ENCODE results near the gene ATP5PO. TPM values are rescaled to one million over a fixed set of nuclear protein-coding genes. Genes with fewer than 3 reads are reported as not detected.

ATP5PO gene
- total RNA-seq, 1 experiment from 2014 or later: 254 TPM

DNA sequence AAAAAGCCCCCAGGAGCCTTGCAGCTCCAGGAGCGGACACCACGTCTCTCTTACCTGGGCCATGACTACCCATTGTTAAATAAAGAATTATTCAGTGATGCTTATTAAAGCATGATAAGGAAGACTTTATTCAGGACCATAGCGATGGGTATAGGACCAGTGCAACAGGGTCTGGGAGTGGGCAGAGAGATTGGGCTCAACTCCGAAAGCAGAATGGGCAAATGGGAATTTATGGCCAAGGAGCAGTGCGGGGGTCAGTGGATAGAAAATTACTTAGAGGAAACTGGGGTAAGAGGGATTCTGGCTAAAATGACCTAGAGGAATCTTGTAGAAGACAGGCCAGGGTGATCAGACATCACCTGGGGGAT lies 580 bp upstream of the ATP5PO start:
- no peak for TF ChIP-seq EZH2 (IDR thresholded peaks at IDR 0.05; ENCODE audit: borderline replicate concordance, low read depth, low read length, poor library complexity, severe bottlenecking)
- TF ChIP-seq, protein P1, sequence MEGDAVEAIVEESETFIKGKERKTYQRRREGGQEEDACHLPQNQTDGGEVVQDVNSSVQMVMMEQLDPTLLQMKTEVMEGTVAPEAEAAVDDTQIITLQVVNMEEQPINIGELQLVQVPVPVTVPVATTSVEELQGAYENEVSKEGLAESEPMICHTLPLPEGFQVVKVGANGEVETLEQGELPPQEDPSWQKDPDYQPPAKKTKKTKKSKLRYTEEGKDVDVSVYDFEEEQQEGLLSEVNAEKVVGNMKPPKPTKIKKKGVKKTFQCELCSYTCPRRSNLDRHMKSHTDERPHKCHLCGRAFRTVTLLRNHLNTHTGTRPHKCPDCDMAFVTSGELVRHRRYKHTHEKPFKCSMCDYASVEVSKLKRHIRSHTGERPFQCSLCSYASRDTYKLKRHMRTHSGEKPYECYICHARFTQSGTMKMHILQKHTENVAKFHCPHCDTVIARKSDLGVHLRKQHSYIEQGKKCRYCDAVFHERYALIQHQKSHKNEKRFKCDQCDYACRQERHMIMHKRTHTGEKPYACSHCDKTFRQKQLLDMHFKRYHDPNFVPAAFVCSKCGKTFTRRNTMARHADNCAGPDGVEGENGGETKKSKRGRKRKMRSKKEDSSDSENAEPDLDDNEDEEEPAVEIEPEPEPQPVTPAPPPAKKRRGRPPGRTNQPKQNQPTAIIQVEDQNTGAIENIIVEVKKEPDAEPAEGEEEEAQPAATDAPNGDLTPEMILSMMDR (conservative IDR thresholded peaks at IDR 0.05; ENCODE audit: low read depth, low read length): no peak
- Histone ChIP-seq H3K4me1 (ENCODE audit: insufficient read depth, low read length, poor library complexity, severe bottlenecking) (peaks cover 10% of the 10 kb centered on the region), H3K4me3 (ENCODE audit: low read depth, low read length, poor library complexity, severe bottlenecking) (peak overlapping the region; percentile 83), H3K27me3 (replicated peaks; ENCODE audit: insufficient read depth, low read depth, low read length, poor library complexity) (no peaks in the 10 kb centered on the region), H3K27ac (ENCODE audit: low read depth, low read length, poor library complexity, severe bottlenecking) (no peak overlapping the region), H3K36me3 (ENCODE audit: insufficient read depth, low read length, poor library complexity, severe bottlenecking) (peaks cover 24% of the 10 kb centered on the region), H3K9me3 (ENCODE audit: low read depth, low read length, poor library complexity, severe bottlenecking) (no peaks in the 10 kb centered on the region)
- intact Hi-C loops (cut with micrococcal nuclease; ENCODE audit: unreplicated experiment): no loop called here
- no TSS peak for BruUV-seq (replicated peaks)
- ChIA-PET CTCF (no interaction called here), POLR2A (ENCODE audit: low non-redundant PET) (no interaction called here)
- DNase-seq (ENCODE audit: low spot score): no peak

DNA sequence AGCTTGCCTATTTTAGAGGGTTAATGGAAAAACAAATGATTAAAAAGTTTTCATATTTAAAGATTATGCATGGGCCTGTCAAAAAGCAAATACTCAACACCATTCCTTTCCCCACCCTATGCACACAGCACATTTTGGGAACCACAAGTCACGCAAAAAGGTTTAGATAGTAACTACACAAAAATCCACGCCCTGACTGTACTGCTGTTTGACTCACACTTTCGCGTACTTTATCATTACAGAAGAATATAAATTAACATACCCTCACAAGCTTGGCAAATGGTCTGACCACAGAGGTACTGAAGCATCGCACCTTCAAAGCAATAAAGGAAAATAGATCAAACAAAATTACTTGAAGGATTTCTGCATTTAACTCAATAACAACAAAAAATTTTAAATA lies 1.4 kb downstream of the ATP5PO start:
- Histone ChIP-seq H3K27ac (ENCODE audit: low read depth, low read length, poor library complexity, severe bottlenecking) (no peak overlapping the region), H3K9me3 (ENCODE audit: low read depth, low read length, poor library complexity, severe bottlenecking) (no peaks in the 10 kb centered on the region), H3K4me1 (ENCODE audit: insufficient read depth, low read length, poor library complexity, severe bottlenecking) (peaks cover 10% of the 10 kb centered on the region), H3K4me3 (ENCODE audit: low read depth, low read length, poor library complexity, severe bottlenecking) (peak overlapping the region; percentile 83), H3K36me3 (ENCODE audit: insufficient read depth, low read length, poor library complexity, severe bottlenecking) (peaks cover 44% of the 10 kb centered on the region), H3K27me3 (replicated peaks; ENCODE audit: insufficient read depth, low read depth, low read length, poor library complexity) (no peaks in the 10 kb centered on the region)
- intact Hi-C loops (cut with micrococcal nuclease; ENCODE audit: unreplicated experiment): no loop called here
- TF ChIP-seq EZH2 (IDR thresholded peaks at IDR 0.05; ENCODE audit: borderline replicate concordance, low read depth, low read length, poor library complexity, severe bottlenecking): no peak
- TF ChIP-seq, protein P1 (conservative IDR thresholded peaks at IDR 0.05; ENCODE audit: low read depth, low read length): no peak
- CTCF ChIA-PET: interaction anchor here (0.6 kb wide), 1 partner anchor 28 kb away, joined by 9 read pairs; no protein-coding TSS in a partner anchor
- POLR2A ChIA-PET (ENCODE audit: low non-redundant PET): no interaction called here
- no peak for DNase-seq (ENCODE audit: low spot score)
- no TSS peak for BruUV-seq (replicated peaks)

DNA sequence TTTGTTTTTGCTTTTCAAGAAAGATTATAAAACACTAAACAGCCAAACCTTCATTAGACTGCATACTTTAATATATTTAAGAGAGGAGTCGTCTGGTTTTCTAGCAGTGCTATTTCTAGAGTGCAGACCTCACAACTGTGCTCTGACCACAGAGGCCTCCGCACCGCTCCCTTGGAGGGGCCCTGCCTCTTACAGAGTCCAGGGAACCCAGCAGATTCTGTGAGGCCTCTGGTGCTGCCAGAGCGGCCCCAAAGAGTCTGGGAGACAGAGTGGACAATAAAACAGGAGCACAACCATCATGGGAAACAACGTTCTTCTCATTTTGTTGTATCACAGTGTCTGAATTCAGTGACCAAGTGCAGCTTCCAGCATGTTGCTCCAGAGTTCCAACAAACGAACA lies 5.8 kb downstream of the ATP5PO start:
- Histone ChIP-seq H3K27me3 (replicated peaks; ENCODE audit: insufficient read depth, low read depth, low read length, poor library complexity) (no peaks in the 10 kb centered on the region), H3K36me3 (ENCODE audit: insufficient read depth, low read length, poor library complexity, severe bottlenecking) (peaks cover 89% of the 10 kb centered on the region), H3K4me3 (ENCODE audit: low read depth, low read length, poor library complexity, severe bottlenecking) (no peak overlapping the region), H3K27ac (ENCODE audit: low read depth, low read length, poor library complexity, severe bottlenecking) (no peak overlapping the region), H3K4me1 (ENCODE audit: insufficient read depth, low read length, poor library complexity, severe bottlenecking) (peaks cover 9% of the 10 kb centered on the region), H3K9me3 (ENCODE audit: low read depth, low read length, poor library complexity, severe bottlenecking) (no peaks in the 10 kb centered on the region)
- CTCF ChIA-PET: no interaction called here
- no peak for DNase-seq (ENCODE audit: low spot score)
- intact Hi-C loops (cut with micrococcal nuclease; ENCODE audit: unreplicated experiment): no loop called here
- no TSS peak for BruUV-seq (replicated peaks)
- TF ChIP-seq, protein P1 (conservative IDR thresholded peaks at IDR 0.05; ENCODE audit: low read depth, low read length): no peak
- TF ChIP-seq EZH2 (IDR thresholded peaks at IDR 0.05; ENCODE audit: borderline replicate concordance, low read depth, low read length, poor library complexity, severe bottlenecking): no peak
- POLR2A ChIA-PET (ENCODE audit: low non-redundant PET): no interaction called here

Data from A673 (cell line).